Endothelial cell of umbilical vein (primary cell): Measurements from ENCODE around the gene ZNF697. TPM values are rescaled to one million over a fixed set of nuclear protein-coding genes. Genes with fewer than 3 reads are reported as not detected.

Source experiments
- BruUV-seq: library from RNA; stranded (reverse); fragments of 400-500 nt; replicated peaks from 2 replicates; lab custom pipeline; 2021; lab: Mats Ljungman, UMichigan
- CTCF ChIA-PET: fragments of 300-600, 350-600 bp; sonication (Branson Sonifier 250); formaldehyde crosslinking; loops from one replicate; lab custom pipeline; 2021; ENCODE audit warnings: antibody characterized with exemption, inconsistent platforms; lab: Charles Lee
- POLR2A ChIA-PET: fragments of 300-600, 350-600 bp; sonication (Branson Sonifier 250); formaldehyde crosslinking; loops from one replicate; lab custom pipeline; 2021; ENCODE audit warnings: antibody characterized with exemption, inconsistent platforms; lab: Charles Lee
- DNase-seq: peaks from one replicate; pipeline ENCODE4 v3.0.0-alpha.2; 2011; ENCODE audit warnings: low read depth, low spot score
- FAIRE-seq: peaks from 2 replicates; lab custom pipeline; 2011; peaks lifted over from hg19 to GRCh38; lab: Jason Lieb, UNC
- H2AFZ ChIP-seq: 2 replicates; pipeline ENCODE4 v1.6.0; 2012; ENCODE audit warnings: low read depth, low read length, control low read depth, inconsistent platforms
- H3K27ac ChIP-seq: 2 replicates; pipeline ENCODE4 v1.5.1; 2011; ENCODE audit warnings: low read depth, mild to moderate bottlenecking, control low read depth, low read length, moderate library complexity; ENCODE audit not compliant: insufficient read depth
- H3K27me3 ChIP-seq, 2 experiments: 2 replicates each; pipeline versions ENCODE4 v1.6.0 to v1.6.1; 2011; ENCODE audit warnings: low read length in 2 of 2, mixed read lengths in 1 of 2; ENCODE audit not compliant: control insufficient read depth in 2 of 2, insufficient read depth in 2 of 2
- H3K36me3 ChIP-seq, 2 experiments: 2 replicates in 1 of 2; 3 replicates in 1 of 2; pipeline ENCODE4 v1.5.1; 2011; ENCODE audit warnings: low read length in 2 of 2, mild to moderate bottlenecking in 1 of 2, moderate library complexity in 1 of 2; ENCODE audit not compliant: control insufficient read depth in 2 of 2, insufficient read depth in 2 of 2; ENCODE audit errors: extremely low read depth in 1 of 2
- H3K4me1 ChIP-seq: 3 replicates; pipeline ENCODE4 v1.5.1; 2011; ENCODE audit warnings: mild to moderate bottlenecking, low read length; ENCODE audit not compliant: control insufficient read depth, insufficient read depth; ENCODE audit errors: extremely low read depth
- H3K4me2 ChIP-seq: 2 replicates; pipeline ENCODE4 v1.6.1; 2011; ENCODE audit warnings: low read length, control low read depth, mixed read lengths; ENCODE audit not compliant: insufficient read depth
- H3K4me3 ChIP-seq, 3 experiments: fragments of 200-600 bp in 1 of 3; sonication (generic), shearing (Covaris generic) in 1 of 3; replicated peaks in 1 of 3; 2 replicates each; pipeline ENCODE4 v1.5.1; 2011 to 2016; ENCODE audit warnings: control low read depth in 3 of 3, low read length in 3 of 3, mild to moderate bottlenecking in 2 of 3, inconsistent platforms in 1 of 3, low read depth in 1 of 3, moderate library complexity in 1 of 3; ENCODE audit not compliant: insufficient read depth in 1 of 3
- H3K79me2 ChIP-seq: 2 replicates; pipeline ENCODE4 v1.6.0; 2012; ENCODE audit warnings: low read length, inconsistent platforms; ENCODE audit not compliant: control insufficient read depth, insufficient read depth
- H3K9ac ChIP-seq: replicated peaks from 2 replicates; pipeline ENCODE3; 2011; ENCODE audit warnings: low read length, control low read depth; ENCODE audit not compliant: insufficient read depth; ENCODE audit errors: extremely low read depth
- H3K9me1 ChIP-seq: replicated peaks from 3 replicates; pipeline ENCODE4 v1.6.0; 2011; ENCODE audit warnings: mild to moderate bottlenecking, low read length; ENCODE audit not compliant: control insufficient read depth, insufficient read depth; ENCODE audit errors: extremely low read depth
- H3K9me3 ChIP-seq: replicated peaks from 2 replicates; pipeline ENCODE4 v1.5.1; 2012; ENCODE audit warnings: low read length, inconsistent platforms; ENCODE audit not compliant: control insufficient read depth, insufficient read depth
- H4K20me1 ChIP-seq: replicated peaks from 2 replicates; pipeline ENCODE3; 2011; ENCODE audit warnings: mild to moderate bottlenecking, low read length; ENCODE audit not compliant: control insufficient read depth, insufficient read depth; ENCODE audit errors: extremely low read depth
- CTCF ChIP-seq, 2 donors: IDR thresholded peaks; 1 replicate in 1 of 2; 2 replicates in 1 of 2; pipeline ENCODE4 v1.5.1; 2011; ENCODE audit warnings: low read length in 2 of 2, mild to moderate bottlenecking in 2 of 2, moderate library complexity in 2 of 2, control low read depth in 1 of 2, inconsistent platforms in 1 of 2, low read depth in 1 of 2; ENCODE audit not compliant: insufficient read depth in 1 of 2; ENCODE audit errors: extremely low read depth in 1 of 2
- EZH2 ChIP-seq: IDR thresholded peaks from 2 replicates; pipeline ENCODE4 v1.6.1; 2012; ENCODE audit warnings: borderline replicate concordance, low read depth, mild to moderate bottlenecking, moderate library complexity, low read length, inconsistent platforms; ENCODE audit not compliant: severe bottlenecking
- FOS ChIP-seq: IDR thresholded peaks from 2 replicates; pipeline ENCODE4 v1.6.1; 2011; ENCODE audit warnings: mild to moderate bottlenecking, low read length, moderate library complexity, borderline replicate concordance; ENCODE audit not compliant: insufficient read depth
- GATA2 ChIP-seq: IDR thresholded peaks from 2 replicates; pipeline ENCODE4 v1.7.0; 2011; ENCODE audit warnings: low read depth, mild to moderate bottlenecking, moderate library complexity, mixed read lengths, low read length; ENCODE audit not compliant: insufficient read length, insufficient read depth
- JUN ChIP-seq: IDR thresholded peaks from 2 replicates; pipeline ENCODE4 v1.6.1; 2011; ENCODE audit warnings: borderline replicate concordance, low read depth; ENCODE audit not compliant: insufficient read length, insufficient read depth
- MAX ChIP-seq: IDR thresholded peaks from 2 replicates; pipeline ENCODE4 v1.6.1; 2011; ENCODE audit not compliant: insufficient read depth, insufficient read length
- MYC ChIP-seq: IDR thresholded peaks from one replicate; pipeline ENCODE4 v1.6.1; 2011; ENCODE audit warnings: mild to moderate bottlenecking, low read depth, low read length
- POLR2A ChIP-seq: IDR thresholded peaks from 2 replicates; pipeline ENCODE4 v1.6.1; 2012; ENCODE audit warnings: low read depth, mild to moderate bottlenecking, control low read depth, low read length
- POLR2AphosphoS5 ChIP-seq: IDR thresholded peaks from 2 replicates; pipeline ENCODE4 v1.6.1; 2012; ENCODE audit warnings: low read depth, mild to moderate bottlenecking, control low read depth, low read length, moderate library complexity; ENCODE audit not compliant: insufficient read depth
- dilution Hi-C: fragments of 300-500 bp; cut with MboI; formaldehyde crosslinking; loops from one replicate; pipeline ENCODE4 v1.15.0; 2019; ENCODE audit warnings: low sequenced_read_pairs; ENCODE audit not compliant: extremely low pct_ligation_motif_present
- intact Hi-C: fragments of 100-400 bp; cut with micrococcal nuclease; formaldehyde crosslinking; loops from one replicate; pipeline ENCODE4 v1.10.0; 2022
- polyA plus RNA-seq, 4 experiments: library from polyadenylated mRNA; depleted of rRNA in 3 of 4; stranded (reverse) in 3 of 4; unstranded in 1 of 4; fragments of >200 nt; gene quantifications; 2 replicates each; pipeline versions ENCODE4 v1.2.1 to v1.2.3, GENCODE V29; 2011 to 2012; ENCODE audit warnings: missing spikeins in 1 of 4
- total RNA-seq: library from RNA; stranded (reverse); gene quantifications from 2 replicates; pipeline ENCODE4 v1.2.3, GENCODE V29; 2021

The ZNF697 gene
- total and polyA plus RNA-seq, 2 donors (not counting 3 experiments of a cell fraction or from before 2014, with no cell fraction given), result 6.2 to 14.1 TPM

- peaks cover 0 to 3% of the 10 kb centered on the region in 2 experiments for H3K27me3 ChIP-seq
- H3K4me1 ChIP-seq, result peaks cover 8% of the 10 kb centered on the region
- ChIA-PET POLR2A (no interaction called here), CTCF (interaction anchor here (0.9 to 3.0 kb wide), 10 partner anchors 9 to 57 kb away, joined by 3 to 23 read pairs (median 4); partner anchors contain the start of gene PHGDH)
- no peak for TF ChIP-seq FOS
- TF ChIP-seq MYC, result no peak
- no peak for TF ChIP-seq MAX
- no peak for TF ChIP-seq JUN
- TF ChIP-seq GATA2, result no peak
- TF ChIP-seq CTCF (IDR thresholded peaks at IDR 0.05; ENCODE audit: extremely low read depth in 1 of 2, insufficient read depth in 1 of 2, low read depth in 1 of 2, low read length in 2 of 2), result no peak
- no peak for TF ChIP-seq EZH2
- no peak for TF ChIP-seq POLR2AphosphoS5
- TF ChIP-seq POLR2A, result no peak
- peak overlapping the region; percentile 67 for H3K4me2 ChIP-seq
- H3K27ac ChIP-seq, result no peak overlapping the region
- H2AFZ ChIP-seq, result peak overlapping the region; percentile 39
- no peaks in the 10 kb centered on the region for H3K79me2 ChIP-seq
- no peak overlapping the region for H3K9ac ChIP-seq
- peak; percentile 82 for FAIRE-seq
- H3K36me3 ChIP-seq, result no peaks in the 10 kb centered on the region
- no peaks in the 10 kb centered on the region for H3K9me3 ChIP-seq
- H3K9me1 ChIP-seq, result no peaks in the 10 kb centered on the region
- peak overlapping the region in 1 of 3 experiments; percentile 32 for H3K4me3 ChIP-seq
- peak; percentile 46 for DNase-seq
- BruUV-seq, result no TSS peak
- dilution Hi-C loops (no loop called here), intact Hi-C loops (no loop called here)
- no peaks in the 10 kb centered on the region for H4K20me1 ChIP-seq
Measured at GRCh38 chr1:119655154-119655553, 7.1 kb upstream of the ZNF697 start.
